RPMI8226 (cell line): ENCODE measurements around the gene ERMP1.
A peak's percentile ranks its signal among the peaks of the same experiment; 100 is the strongest.
"Not testable (repeated sequence)": the region's sequence is repeated elsewhere in the genome, so short reads cannot be mapped to it uniquely, and the experiment has no call there.

Experiments
- DNase-seq: peaks from one replicate; pipeline ENCODE4 v3.0.0-alpha.2; 2015

ERMP1 gene, protein sequence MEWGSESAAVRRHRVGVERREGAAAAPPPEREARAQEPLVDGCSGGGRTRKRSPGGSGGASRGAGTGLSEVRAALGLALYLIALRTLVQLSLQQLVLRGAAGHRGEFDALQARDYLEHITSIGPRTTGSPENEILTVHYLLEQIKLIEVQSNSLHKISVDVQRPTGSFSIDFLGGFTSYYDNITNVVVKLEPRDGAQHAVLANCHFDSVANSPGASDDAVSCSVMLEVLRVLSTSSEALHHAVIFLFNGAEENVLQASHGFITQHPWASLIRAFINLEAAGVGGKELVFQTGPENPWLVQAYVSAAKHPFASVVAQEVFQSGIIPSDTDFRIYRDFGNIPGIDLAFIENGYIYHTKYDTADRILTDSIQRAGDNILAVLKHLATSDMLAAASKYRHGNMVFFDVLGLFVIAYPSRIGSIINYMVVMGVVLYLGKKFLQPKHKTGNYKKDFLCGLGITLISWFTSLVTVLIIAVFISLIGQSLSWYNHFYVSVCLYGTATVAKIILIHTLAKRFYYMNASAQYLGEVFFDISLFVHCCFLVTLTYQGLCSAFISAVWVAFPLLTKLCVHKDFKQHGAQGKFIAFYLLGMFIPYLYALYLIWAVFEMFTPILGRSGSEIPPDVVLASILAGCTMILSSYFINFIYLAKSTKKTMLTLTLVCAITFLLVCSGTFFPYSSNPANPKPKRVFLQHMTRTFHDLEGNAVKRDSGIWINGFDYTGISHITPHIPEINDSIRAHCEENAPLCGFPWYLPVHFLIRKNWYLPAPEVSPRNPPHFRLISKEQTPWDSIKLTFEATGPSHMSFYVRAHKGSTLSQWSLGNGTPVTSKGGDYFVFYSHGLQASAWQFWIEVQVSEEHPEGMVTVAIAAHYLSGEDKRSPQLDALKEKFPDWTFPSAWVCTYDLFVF

GRCh38 chr9:5832538-5833529, at the start of gene ERMP1:
Gene ERMP1 (minus strand): TSS chr9:5833117. CDS start chr9:5833027, 90 bp downstream.
- DNase-seq, result peak; percentile 87

DNA sequence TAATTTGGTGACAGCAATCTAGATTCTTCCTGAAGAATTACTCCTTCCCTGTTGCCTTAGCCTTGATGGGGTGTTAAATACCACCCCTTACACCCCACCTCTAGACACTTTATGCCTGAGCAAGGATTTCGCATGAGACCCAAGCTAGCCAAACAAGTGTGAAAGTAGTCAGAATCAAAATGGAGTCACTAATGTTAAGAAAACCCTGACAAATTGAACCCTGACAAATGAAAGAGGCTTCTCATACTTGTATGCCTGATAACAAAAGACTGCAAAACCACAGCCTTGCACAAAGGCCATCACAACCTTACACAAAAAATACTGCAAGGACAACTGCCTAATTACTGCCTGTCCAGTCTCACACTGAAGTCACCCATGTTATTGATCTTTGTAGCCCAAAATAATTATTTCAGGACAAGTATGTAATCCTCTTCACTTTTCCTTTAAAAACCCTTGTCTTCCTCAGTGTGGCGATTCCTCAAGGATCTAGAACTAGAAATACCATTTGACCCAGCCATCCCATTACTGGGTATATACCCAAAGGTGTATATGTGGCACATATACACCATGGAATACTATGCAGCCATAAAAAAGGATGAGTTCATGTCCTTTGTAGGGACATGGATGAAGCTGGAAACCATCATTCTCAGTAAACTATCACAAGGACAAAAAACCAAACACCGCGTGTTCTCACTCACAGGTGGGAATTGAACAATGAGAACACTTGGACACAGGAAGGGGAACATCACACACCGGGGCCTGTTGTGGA, 49.5 kb upstream of the ERMP1 start:
- not testable (repeated sequence) for DNase-seq

DNA sequence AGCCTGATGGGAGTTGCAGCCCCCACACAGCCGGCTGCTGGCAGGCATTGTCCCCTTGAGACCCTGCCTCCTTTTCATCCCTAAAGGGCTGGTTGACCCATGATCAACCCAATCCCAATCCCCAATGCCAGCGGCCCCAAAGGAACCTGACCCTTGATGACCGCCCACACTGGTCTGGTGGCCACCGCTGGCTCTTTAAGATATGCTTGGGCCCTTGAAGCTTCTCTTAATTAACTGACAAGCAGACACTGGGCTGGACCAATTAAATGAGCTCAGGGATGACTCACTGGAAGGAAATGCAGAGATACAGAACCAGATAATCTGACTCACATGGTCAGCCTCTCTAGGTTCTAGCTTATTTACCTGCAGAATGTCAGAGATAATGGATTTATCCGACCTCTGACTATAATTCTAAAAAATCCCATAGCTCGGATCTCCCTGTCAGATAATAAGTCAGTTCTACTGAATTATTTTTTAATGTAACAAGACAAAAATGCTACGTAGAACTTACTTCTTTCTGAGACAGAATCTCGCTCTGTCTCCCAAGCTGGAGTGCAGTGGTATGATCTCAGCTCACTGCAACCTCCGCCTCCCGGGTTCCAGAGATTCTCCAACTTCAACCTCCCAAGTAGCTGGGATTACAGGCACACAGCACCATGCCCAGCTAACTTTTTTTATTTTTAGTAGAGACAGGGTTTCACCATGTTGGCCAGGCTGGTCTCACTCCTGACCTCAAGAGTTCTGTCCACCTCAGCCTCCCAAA, 46.7 kb upstream of the ERMP1 start:
- no peak for DNase-seq

DNA sequence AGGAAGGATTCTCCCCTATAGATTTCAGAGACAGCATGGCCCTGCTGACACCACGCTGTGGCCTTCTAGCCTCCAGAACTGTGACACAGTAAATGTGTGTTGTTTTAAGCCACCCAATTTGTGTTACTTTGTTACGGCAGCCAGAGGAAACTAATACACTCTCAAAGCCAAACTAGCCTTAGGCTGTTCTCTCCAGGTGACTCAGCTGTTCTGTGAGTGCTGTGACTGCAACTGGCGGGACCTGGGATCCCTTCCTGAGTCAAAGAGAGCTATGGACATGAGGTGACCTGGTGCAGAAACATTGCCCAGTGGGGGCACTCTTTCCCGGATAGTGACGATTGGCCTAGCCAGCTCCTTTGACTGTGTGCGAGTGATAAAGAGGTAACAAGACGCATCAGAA, 43.8 kb upstream of the ERMP1 start:
- DNase-seq, result no peak

GRCh38 chr9:5876026-5876425, 43.1 kb upstream of the ERMP1 start:
- no peak for DNase-seq

DNA sequence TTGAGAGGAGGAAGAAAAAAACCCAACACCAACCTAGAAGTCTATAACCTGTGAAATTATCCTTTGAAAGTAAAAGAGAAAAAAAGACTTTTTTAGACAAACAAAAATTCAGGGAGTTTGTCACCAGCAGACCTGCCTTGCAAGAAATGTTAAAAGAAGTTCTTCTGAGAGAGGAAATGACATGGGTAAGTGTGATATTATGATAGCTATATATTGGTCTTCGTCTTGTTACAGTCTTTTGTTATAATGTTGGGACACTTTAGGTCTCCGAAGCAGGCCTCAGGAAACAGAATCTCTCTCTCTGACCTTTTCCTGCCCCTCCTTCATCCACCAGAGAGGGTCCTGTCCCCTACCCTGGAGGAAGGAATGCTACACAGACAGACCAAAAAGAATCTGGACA, 41.1 kb upstream of the ERMP1 start:
- DNase-seq, result no peak

GRCh38 chr9:5873439-5873838, 40.5 kb upstream of the ERMP1 start:
- DNase-seq, result no peak

DNA sequence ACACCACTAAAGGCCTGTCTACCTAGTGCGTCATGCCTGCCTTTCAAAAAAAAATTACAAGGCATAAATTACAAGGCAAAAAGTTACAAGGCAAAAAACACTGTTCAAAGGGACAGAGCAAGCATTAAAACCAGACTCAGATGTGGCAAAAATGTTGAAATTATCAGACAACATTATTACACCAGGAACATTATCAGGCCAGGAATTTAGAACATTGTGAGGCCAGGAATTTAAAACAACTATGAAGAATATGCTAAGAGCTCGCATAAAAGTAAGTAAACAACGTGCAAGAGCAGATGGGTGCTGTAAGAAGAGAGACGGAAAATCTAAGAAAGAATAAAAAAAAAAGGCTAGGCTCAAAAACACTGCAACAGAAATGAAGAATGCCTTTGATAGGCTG, 39.6 kb upstream of the ERMP1 start:
- DNase-seq, result no peak

DNA sequence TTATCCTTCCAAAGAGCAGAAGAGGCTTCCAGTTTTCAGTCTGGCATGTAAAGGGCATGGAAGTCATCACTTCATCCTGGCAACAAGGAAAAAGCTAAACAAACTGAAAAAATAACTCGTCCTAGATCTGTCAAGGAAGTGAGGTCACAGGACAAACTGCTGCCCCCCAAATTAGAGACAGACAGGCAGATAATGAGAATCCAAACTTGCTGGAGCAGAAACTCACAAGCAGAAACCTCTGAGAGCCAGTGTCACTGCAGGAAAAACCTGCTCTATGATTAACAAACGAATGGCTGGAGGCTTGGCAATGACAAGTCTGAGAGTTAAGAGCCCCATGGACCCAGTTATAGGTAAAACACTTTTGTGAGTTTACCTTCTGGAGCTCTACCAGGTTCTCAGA, 38.9 kb upstream of the ERMP1 start:
- DNase-seq, result no peak

GRCh38 chr9:5870691-5871090, 37.8 kb upstream of the ERMP1 start:
- DNase-seq, result peak; percentile 68

DNA sequence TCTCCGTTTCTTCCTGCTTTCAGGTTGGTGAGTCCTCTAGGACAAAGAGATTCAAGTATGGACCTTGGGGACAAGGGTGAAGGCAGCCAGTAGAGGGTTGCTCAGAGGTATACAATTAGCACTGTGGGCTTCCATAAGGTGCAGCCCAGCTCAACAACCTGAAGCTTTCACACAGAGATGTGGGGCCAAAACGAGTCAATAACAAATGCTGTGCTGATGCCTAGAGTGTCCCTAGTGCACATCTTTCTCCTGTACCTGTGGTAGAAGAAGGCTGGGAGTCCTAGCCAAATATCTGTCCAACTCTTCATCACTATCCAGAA, 37.1 kb upstream of the ERMP1 start:
- DNase-seq, result no peak

GRCh38 chr9:5869315-5870019, 36.5 kb upstream of the ERMP1 start:
- peak; percentile 47 for DNase-seq

DNA sequence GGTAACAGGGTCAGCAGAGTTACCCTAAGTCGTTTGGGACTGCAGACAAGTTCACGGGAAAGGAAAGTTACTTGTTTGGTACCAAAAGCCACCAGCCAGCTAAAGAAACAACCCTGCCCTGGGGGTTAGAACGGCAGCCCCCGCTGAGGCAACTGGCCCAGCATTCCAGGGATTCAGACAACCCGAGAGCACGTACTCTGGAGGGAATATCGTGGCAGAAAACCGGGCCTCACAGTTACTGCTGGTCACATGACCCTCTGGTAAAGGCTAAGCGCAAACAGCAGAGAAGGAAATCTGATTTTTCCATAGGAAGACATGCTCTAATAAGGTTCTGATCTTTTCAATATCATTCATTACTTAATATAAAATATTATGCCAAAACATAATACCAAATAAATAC, 35.3 kb upstream of the ERMP1 start:
- DNase-seq, result no peak

DNA sequence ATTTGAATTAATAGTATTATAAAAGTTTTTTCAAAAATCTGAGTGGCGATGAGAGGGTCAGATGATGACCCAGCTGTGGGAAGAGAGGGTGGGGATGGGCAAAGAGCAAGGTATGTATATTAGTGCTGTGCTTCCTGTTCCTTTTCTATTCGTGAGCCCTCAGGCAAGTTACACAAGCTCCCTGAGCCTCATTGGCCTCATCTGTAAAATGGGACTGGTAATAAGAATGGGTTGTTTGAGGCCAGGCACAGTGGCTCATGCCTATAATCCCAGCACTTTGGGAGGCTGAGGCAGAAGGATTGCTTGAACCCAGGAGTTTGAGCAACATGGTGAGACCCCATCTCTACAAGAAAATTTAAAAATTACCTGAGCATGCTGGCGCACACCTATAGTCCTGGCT, 33.8 kb upstream of the ERMP1 start:
- no peak for DNase-seq

DNA sequence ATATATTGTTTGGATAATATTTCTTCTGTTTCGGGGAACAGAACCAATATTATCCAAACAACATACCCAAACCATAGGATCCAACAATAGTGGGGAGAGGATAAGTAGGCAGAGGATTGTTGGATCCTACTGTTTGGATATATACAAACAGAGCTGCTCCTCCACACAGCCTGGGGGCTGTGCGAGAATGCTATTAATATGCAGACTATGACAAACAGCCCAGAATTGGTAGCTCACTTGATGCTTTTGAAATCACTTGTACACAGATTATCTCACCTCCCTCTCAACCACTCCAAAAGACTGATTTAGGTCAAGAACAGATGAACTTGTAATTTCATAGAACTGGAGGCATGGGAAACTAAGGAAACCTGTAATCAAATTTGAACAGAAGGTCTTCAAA, 33.4 kb upstream of the ERMP1 start:
- no peak for DNase-seq

GRCh38 chr9:5864446-5864845, 31.5 kb upstream of the ERMP1 start:
- no peak for DNase-seq

GRCh38 chr9:5863092-5863746, 30.3 kb upstream of the ERMP1 start:
- DNase-seq, result no peak

GRCh38 chr9:5858833-5859232, 25.9 kb upstream of the ERMP1 start:
- no peak for DNase-seq

DNA sequence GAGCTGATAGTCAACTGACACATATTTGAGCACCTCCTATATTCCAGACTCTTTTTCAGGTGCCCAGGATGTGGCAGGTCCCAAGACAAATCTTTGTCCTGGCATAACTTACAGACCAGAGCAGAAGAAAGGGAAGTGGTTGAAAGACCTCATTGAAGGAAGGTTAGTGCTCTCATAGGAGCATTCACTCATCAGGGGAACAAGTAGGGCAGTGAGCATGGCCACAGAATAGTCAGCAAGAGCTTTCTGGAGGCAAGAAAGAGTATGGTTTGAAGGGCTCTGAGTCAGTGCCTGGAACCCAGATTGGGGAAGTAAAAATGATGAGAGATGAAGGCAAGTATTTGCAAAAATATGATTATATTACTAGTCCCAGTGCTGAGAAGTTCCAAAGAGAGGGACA, 25.0 kb upstream of the ERMP1 start:
- no peak for DNase-seq
